IPS-15b (cell line): Measurements from ENCODE around the gene ATG14.
A peak's percentile ranks its signal among the peaks of the same experiment; 100 is the strongest.

Experiments
- H3K27me3 ChIP-seq: one replicate; pipeline ENCODE4 v1.6.1; 2013; ENCODE audit warnings: low read length; ENCODE audit not compliant: control insufficient read depth, insufficient read depth
- H3K36me3 ChIP-seq: one replicate; pipeline ENCODE4 v1.6.1; 2013; ENCODE audit warnings: low read length; ENCODE audit not compliant: control insufficient read depth, insufficient read depth
- H3K4me1 ChIP-seq: one replicate; pipeline ENCODE4 v1.6.1; 2013; ENCODE audit warnings: mild to moderate bottlenecking, low read length; ENCODE audit not compliant: control insufficient read depth, insufficient read depth
- H3K4me3 ChIP-seq: one replicate; pipeline ENCODE4 v1.5.1; 2013; ENCODE audit warnings: low read depth, low read length
- H3K9ac ChIP-seq: one replicate; pipeline ENCODE4 v1.6.1; 2013; ENCODE audit warnings: low read depth, mild to moderate bottlenecking, low read length
- H3K9me3 ChIP-seq: one replicate; pipeline ENCODE4 v1.6.1; 2013; ENCODE audit warnings: mild to moderate bottlenecking, low read length; ENCODE audit not compliant: control insufficient read depth, insufficient read depth

Gene ATG14

DNA sequence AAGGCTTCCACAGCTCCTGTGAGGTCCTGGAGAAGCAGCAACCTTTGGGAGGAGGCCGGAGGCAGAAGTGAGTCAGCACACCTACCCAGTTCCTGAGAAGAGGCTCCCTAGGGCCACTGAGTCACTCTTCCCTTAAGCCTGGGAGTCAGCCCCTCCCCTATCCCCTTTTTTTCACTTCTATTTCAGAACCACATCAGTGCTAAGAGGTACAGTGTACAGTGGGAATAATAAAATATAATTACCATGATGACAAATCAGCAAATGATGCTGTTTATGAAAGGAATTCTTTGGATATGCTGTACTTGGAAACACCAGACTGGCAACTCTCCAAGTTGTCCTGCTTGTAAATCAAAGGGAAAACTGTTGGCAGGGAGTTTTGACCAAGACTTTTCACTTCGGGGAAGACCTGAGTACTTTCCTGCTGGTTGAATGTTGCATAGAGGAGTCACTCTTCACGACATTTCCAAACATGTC, 36.5 kb upstream of the ATG14 start:
- peaks cover 7% of the 10 kb centered on the region for H3K4me1 ChIP-seq
- no peaks in the 10 kb centered on the region for H3K9me3 ChIP-seq
- H3K36me3 ChIP-seq = no peaks in the 10 kb centered on the region
- H3K9ac ChIP-seq = no peak overlapping the region
- H3K27me3 ChIP-seq = no peaks in the 10 kb centered on the region
- no peak overlapping the region for H3K4me3 ChIP-seq

DNA sequence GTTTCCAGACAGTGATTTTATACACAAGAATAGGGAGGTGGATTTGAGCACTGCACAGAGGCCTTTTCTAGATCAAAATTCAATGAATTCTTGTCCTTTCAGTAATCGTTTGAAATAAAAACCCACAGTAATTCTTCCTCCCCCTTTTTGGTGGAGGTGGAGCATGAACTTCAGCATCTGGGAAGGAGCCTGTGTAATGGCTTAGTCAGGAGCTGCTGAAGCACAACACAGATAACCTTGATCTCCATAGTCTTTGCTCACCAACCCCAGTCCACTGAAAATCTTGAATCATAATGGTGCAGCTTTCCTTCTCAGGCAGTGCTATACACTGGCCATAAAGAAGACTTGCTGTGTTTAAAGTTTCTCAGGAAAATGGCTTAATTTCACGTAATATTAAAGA, 35.2 kb upstream of the ATG14 start:
- no peaks in the 10 kb centered on the region for H3K36me3 ChIP-seq
- no peak overlapping the region for H3K9ac ChIP-seq
- no peaks in the 10 kb centered on the region for H3K9me3 ChIP-seq
- H3K4me3 ChIP-seq = no peak overlapping the region
- peaks cover 7% of the 10 kb centered on the region for H3K4me1 ChIP-seq
- no peaks in the 10 kb centered on the region for H3K27me3 ChIP-seq

DNA sequence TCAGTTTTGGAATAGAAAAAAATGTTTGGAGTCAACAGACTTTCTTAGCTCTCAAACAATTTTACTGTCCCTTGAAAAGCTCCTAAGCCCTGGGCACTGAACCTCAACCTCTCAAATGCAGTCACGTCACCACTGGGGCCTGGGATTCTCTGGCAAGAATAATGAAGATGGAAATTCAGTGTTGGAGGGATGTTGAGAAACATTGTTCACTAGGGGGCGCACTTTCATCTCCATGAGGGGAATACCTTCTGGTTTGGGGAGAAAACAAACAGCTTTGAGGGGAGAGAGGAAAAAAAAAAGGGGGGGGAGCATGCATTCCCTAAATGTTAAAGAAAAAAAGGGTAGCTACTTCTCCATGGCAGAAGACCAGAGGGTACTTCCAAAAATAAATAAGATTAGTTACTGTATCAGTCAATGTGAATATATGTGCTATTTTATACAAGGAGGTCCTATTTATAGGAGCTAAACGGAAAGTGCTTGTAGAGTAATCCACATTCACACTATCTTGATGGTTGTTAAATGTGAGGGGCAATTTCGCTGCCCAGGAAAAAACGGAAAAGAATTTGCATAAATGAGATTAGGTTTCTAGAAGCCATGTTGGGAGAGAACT, 34.6 kb upstream of the ATG14 start:
- Histone ChIP-seq H3K27me3 (no peaks in the 10 kb centered on the region), H3K4me1 (peaks cover 7% of the 10 kb centered on the region), H3K9me3 (no peaks in the 10 kb centered on the region), H3K4me3 (no peak overlapping the region), H3K9ac (no peak overlapping the region), H3K36me3 (no peaks in the 10 kb centered on the region)

DNA sequence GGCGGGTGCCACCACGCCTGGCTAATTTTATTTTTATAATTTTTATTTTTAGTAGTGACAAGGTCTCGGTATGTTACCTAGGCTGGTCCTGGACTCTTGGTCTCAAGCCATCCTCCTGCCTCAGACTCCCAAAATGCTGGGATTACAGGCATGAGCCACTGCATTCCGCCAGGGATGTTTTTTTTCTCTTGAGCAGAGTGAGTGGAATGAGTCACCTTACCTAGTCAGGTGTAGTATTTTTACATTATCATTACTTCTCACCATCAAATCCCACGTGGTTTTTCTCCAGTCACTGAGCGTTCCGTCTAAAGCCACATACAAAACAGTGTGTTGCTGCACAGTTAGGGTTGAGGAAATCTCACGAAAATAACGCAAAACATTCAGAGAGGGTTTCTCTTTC, 29.7 kb upstream of the ATG14 start:
- Histone ChIP-seq H3K27me3 (no peaks in the 10 kb centered on the region), H3K9ac (no peak overlapping the region), H3K4me1 (peaks cover 5% of the 10 kb centered on the region), H3K9me3 (no peaks in the 10 kb centered on the region), H3K4me3 (no peak overlapping the region), H3K36me3 (no peaks in the 10 kb centered on the region)

DNA sequence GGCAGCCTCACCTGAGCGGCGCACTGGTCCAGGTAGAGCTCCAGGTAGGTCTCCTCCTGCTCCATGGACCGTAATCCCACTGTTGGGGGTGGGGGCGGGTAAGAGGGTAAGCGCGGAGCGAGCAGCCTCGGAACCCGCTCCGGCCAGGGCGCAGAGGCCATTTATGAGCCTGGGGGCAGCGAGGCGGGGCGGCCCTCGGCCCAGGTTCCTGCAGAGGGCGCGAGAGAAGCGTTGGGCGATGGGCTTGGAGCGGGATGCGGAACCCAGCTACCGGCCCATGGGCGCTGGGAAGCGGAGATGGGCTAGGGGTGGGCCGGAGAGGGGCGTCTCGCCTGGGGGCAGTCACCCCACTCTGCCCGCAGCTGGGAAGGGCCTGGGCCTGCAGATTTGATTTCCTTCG, 28.8 kb upstream of the ATG14 start, which contains the start of gene TBPL2:
Gene TBPL2 (minus strand): TSS at position 232 of the 400 bp plus-strand sequence. CDS start 167 bp downstream, at position 65.
- no peaks in the 10 kb centered on the region for H3K36me3 ChIP-seq
- peaks cover 4% of the 10 kb centered on the region for H3K4me1 ChIP-seq
- H3K27me3 ChIP-seq = no peaks in the 10 kb centered on the region
- H3K9me3 ChIP-seq = no peaks in the 10 kb centered on the region
- peak within 1 kb of the TSS; percentile 37 for H3K4me3 ChIP-seq
- peak within 1 kb of the TSS; percentile 47 for H3K9ac ChIP-seq

DNA sequence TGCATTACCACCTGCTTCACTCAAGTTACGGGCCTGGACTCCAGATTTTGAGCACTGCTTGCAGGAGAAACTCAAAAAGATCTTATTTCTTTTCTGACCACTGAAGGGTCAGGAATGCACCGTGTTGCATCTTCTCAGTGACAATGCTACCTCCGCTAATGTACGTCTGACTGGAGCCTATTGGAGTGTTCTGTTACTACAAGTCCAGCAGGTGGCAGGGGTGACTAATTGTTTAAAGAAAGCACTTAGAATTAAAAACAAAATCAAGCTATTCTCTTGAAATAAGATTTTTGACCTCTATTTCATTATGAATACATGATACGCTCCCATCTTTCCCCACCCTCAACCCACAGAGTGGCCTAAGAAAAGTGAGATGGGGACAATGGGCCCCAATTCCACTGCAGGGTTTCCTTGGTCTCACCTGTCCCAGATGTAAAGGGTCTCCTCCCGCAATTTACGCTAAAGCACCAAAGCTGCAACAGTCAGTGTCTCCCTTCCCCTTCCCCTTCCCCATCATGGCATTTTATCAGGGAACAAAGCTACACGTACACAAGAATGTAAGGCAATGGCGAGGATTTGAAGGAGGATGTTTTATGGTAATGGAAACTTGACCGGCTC, 26.5 kb upstream of the ATG14 start:
- H3K9ac ChIP-seq = no peak overlapping the region
- no peaks in the 10 kb centered on the region for H3K27me3 ChIP-seq
- no peak overlapping the region for H3K4me3 ChIP-seq
- no peaks in the 10 kb centered on the region for H3K36me3 ChIP-seq
- H3K4me1 ChIP-seq = peaks cover 4% of the 10 kb centered on the region
- H3K9me3 ChIP-seq = no peaks in the 10 kb centered on the region

DNA sequence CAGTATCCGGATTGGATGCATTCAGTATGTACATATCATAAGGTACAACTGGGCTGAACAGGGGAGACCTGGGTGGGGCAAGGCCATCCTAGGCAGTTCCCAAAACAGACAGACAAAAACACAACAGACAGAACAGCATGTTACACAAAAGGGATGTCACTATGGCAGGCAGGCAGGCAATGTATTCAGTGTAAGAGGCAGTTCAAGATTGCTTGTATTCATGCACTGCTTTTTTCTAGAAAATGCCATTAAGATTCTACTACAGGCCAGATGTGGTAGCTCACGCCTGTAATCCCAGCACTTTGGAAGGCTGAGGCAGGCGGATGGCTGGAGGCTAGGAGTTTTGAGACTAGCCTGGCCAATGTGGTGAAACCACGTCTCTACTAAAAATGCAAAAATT, 25.3 kb upstream of the ATG14 start:
- H3K27me3 ChIP-seq = no peaks in the 10 kb centered on the region
- no peak overlapping the region for H3K9ac ChIP-seq
- H3K4me3 ChIP-seq = no peak overlapping the region
- H3K9me3 ChIP-seq = no peaks in the 10 kb centered on the region
- peaks cover 4% of the 10 kb centered on the region for H3K4me1 ChIP-seq
- H3K36me3 ChIP-seq = no peaks in the 10 kb centered on the region

DNA sequence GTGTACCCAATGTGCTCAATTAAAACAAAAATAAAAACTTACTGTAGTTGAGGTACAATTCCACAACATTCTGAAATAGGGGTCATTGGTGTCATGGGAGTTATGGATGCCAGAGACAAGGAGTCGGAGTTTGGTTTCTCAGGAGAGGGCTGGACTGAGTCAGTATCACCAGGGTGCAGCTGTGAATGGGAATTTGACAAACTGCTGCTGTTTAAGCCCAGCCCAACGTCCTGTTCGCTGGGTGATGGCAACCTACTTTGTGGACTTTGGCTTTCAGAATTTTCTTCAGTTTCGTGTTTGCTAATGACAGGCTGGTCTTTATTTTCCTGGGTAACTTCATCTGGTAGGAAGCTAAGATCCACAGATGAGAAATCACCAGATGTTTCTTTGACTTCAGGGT, 24.9 kb upstream of the ATG14 start:
- Histone ChIP-seq H3K36me3 (no peaks in the 10 kb centered on the region), H3K4me3 (no peak overlapping the region), H3K27me3 (no peaks in the 10 kb centered on the region), H3K4me1 (peaks cover 4% of the 10 kb centered on the region), H3K9me3 (no peaks in the 10 kb centered on the region), H3K9ac (no peak overlapping the region)

DNA sequence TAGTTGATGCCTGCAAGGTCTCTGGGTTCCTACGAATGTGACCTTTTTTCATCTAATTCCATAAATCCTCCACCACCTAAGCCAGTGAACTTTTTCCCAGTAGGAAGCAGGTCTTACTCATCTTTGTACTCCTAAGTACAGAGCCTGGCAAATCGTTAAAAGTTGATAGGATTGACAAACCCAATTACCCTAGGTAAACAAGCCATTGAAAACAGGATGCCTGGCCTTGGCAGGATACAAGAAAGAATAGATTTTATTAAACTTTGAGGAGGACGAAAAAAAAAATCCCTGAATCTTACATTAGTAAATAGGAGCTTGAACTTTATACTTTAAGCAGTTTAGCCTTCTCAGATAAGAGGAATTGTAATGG, 23.2 kb upstream of the ATG14 start:
- no peaks in the 10 kb centered on the region for H3K9me3 ChIP-seq
- no peak overlapping the region for H3K9ac ChIP-seq
- H3K27me3 ChIP-seq = no peaks in the 10 kb centered on the region
- peaks cover 4% of the 10 kb centered on the region for H3K4me1 ChIP-seq
- H3K36me3 ChIP-seq = no peaks in the 10 kb centered on the region
- H3K4me3 ChIP-seq = no peak overlapping the region

DNA sequence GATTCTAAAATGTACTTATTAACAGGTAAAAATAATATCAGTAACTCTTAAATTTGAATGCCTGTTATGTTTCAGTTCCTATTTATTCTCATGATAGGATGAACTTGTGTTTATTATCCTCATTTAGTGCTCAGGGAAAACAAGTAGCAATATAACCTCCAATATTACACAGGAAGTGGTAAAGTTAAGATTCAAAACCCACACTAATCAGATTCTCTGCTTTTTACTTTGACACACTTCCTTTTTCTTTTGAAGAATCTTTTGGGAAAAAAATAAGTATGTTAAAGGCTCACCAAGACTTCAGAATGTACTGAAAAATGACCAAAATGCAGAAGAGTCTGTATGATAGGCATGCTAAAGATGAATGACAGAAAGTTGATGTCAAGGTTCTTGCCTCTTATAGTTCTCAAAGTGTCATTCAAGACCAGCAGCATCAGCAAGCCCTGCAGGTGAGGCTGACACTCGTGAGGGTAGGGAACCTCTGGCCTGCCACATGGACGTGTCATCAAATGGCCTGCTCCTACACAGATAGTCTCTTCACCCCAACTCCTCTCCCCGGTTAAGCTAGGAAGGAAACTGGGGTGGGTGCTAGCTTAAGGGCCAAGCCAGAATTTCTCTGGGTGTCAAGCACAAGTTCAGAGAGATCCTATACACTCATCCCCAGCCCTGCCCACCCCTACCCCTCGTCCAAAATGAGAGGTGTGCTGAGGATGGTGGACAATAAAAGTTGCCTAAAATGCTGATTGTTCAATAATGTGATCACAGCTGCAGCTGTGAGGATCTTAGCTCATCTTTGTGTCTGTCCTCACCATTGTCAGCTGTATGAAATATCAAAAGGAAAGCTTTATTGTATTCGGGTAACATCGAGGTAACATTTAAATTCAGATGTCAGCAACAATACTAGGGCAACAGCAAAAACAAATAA, 22.5 kb upstream of the ATG14 start:
- H3K27me3 ChIP-seq = no peaks in the 10 kb centered on the region
- peaks cover 5% of the 10 kb centered on the region for H3K4me1 ChIP-seq
- no peak overlapping the region for H3K4me3 ChIP-seq
- H3K9me3 ChIP-seq = no peaks in the 10 kb centered on the region
- H3K9ac ChIP-seq = no peak overlapping the region
- H3K36me3 ChIP-seq = no peaks in the 10 kb centered on the region

DNA sequence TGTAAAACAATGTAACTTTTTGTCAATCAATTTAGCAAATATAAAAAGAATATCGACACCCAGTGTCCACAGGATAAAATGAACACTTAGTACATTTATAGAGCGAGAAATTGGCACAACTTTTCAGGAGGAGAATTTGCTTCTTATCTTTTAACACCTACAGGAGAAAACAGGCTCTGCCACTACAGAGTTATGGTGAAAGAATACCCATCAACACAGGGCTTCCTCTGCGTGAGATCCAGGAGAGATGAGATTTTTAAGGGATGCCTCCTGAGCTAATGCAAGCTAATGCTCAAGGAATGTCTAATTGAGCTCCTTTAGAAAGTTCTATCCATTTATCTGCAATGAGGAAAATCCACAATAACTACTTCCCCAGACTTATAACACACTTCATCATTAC, 21.0 kb upstream of the ATG14 start:
- no peaks in the 10 kb centered on the region for H3K9me3 ChIP-seq
- no peaks in the 10 kb centered on the region for H3K27me3 ChIP-seq
- no peak overlapping the region for H3K9ac ChIP-seq
- peaks cover 6% of the 10 kb centered on the region for H3K4me1 ChIP-seq
- no peak overlapping the region for H3K4me3 ChIP-seq
- H3K36me3 ChIP-seq = no peaks in the 10 kb centered on the region
